ENCODE data around the gene ATG4D.
"Not testable (repeated sequence)": the region's sequence is repeated elsewhere in the genome, so short reads cannot be mapped to it uniquely, and the experiment has no call there.

ATG4D gene

GRCh38 chr19:10532457-10532856 lies 11.2 kb upstream of the ATG4D start:
- Histone ChIP-seq H3K36me3 (ENCODE audit: insufficient read depth, low read length) (no peaks in the 10 kb centered on the region), H3K9me3 (ENCODE audit: control insufficient read depth, insufficient read depth, low read length) (no peaks in the 10 kb centered on the region), H3K4me1 (ENCODE audit: insufficient read depth, low read length) (no peaks in the 10 kb centered on the region), H3K9ac (ENCODE audit: low read depth, low read length) (no peak overlapping the region)

GRCh38 chr19:10533646-10534386 lies 9.9 kb upstream of the ATG4D start:
- H3K36me3 ChIP-seq (ENCODE audit: insufficient read depth, low read length) = no peaks in the 10 kb centered on the region
- H3K9me3 ChIP-seq (ENCODE audit: control insufficient read depth, insufficient read depth, low read length) = no peaks in the 10 kb centered on the region
- no peaks in the 10 kb centered on the region for H3K4me1 ChIP-seq (ENCODE audit: insufficient read depth, low read length)
- H3K9ac ChIP-seq (ENCODE audit: low read depth, low read length) = no peak overlapping the region

GRCh38 chr19:10535613-10536012 lies 8.1 kb upstream of the ATG4D start:
- Histone ChIP-seq H3K4me1 (ENCODE audit: insufficient read depth, low read length) (no peaks in the 10 kb centered on the region), H3K9me3 (ENCODE audit: control insufficient read depth, insufficient read depth, low read length) (no peaks in the 10 kb centered on the region), H3K9ac (ENCODE audit: low read depth, low read length) (no peak overlapping the region)

GRCh38 chr19:10537668-10538067 lies 6.0 kb upstream of the ATG4D start:
- Histone ChIP-seq H3K4me1 (ENCODE audit: insufficient read depth, low read length) (peaks cover 2% of the 10 kb centered on the region; the same call in 1 of the 2 replicates), H3K9ac (ENCODE audit: low read depth, low read length) (no peak overlapping the region), H3K9me3 (ENCODE audit: control insufficient read depth, insufficient read depth, low read length) (no peaks in the 10 kb centered on the region), H3K36me3 (ENCODE audit: insufficient read depth, low read length) (no peaks in the 10 kb centered on the region)

More at GRCh38 chr19:10535613-10536012, 8.1 kb upstream of the ATG4D start:
- no peaks in the 10 kb centered on the region for H3K36me3 ChIP-seq (ENCODE audit: insufficient read depth, low read length)

GRCh38 chr19:10538204-10538983 lies 5.3 kb upstream of the ATG4D start:
- no peaks in the 10 kb centered on the region for H3K9me3 ChIP-seq (ENCODE audit: control insufficient read depth, insufficient read depth, low read length)
- H3K9ac ChIP-seq (ENCODE audit: low read depth, low read length) = no peak overlapping the region
- no peaks in the 10 kb centered on the region for H3K36me3 ChIP-seq (ENCODE audit: insufficient read depth, low read length)
- H3K4me1 ChIP-seq (ENCODE audit: insufficient read depth, low read length) = peaks cover 2% of the 10 kb centered on the region; the same call in 1 of the 2 replicates

GRCh38 chr19:10539016-10539415 lies 4.7 kb upstream of the ATG4D start:
- H3K9ac ChIP-seq (ENCODE audit: low read depth, low read length); H3K9me3 ChIP-seq (ENCODE audit: control insufficient read depth, insufficient read depth, low read length); H3K4me1 ChIP-seq (ENCODE audit: insufficient read depth, low read length); H3K36me3 ChIP-seq (ENCODE audit: insufficient read depth, low read length): not testable (repeated sequence)

GRCh38 chr19:10543059-10543419 lies 665 bp upstream of the ATG4D start:
- Histone ChIP-seq H3K9me3 (ENCODE audit: control insufficient read depth, insufficient read depth, low read length) (no peaks in the 10 kb centered on the region), H3K36me3 (ENCODE audit: insufficient read depth, low read length) (no peaks in the 10 kb centered on the region), H3K4me1 (ENCODE audit: insufficient read depth, low read length) (peaks cover 2% of the 10 kb centered on the region; the same call in 1 of the 2 replicates), H3K9ac (ENCODE audit: low read depth, low read length) (peak overlapping the region; percentile 88; the same call in 1 of the 2 replicates)

GRCh38 chr19:10544242-10544752 lies 593 bp downstream of the ATG4D start:
- Histone ChIP-seq H3K36me3 (ENCODE audit: insufficient read depth, low read length) (0 out of 2 replicates have a peak, but pooled peaks cover 3% of the 10 kb centered on the region), H3K9ac (ENCODE audit: low read depth, low read length) (peak overlapping the region; percentile 88), H3K4me1 (ENCODE audit: insufficient read depth, low read length) (peaks cover 2% of the 10 kb centered on the region; the same call in 1 of the 2 replicates), H3K9me3 (ENCODE audit: control insufficient read depth, insufficient read depth, low read length) (no peaks in the 10 kb centered on the region)

- Histone ChIP-seq H3K9me3 (ENCODE audit: control insufficient read depth, insufficient read depth, low read length) (no peaks in the 10 kb centered on the region), H3K36me3 (ENCODE audit: insufficient read depth, low read length) (0 out of 2 replicates have a peak, but pooled peaks cover 3% of the 10 kb centered on the region), H3K9ac (ENCODE audit: low read depth, low read length) (peak overlapping the region; percentile 88; the same call in 1 of the 2 replicates), H3K4me1 (ENCODE audit: insufficient read depth, low read length) (peaks cover 2% of the 10 kb centered on the region; the same call in 1 of the 2 replicates)
Measured at GRCh38 chr19:10544753-10545251, 1.1 kb downstream of the ATG4D start.

- H3K4me1 ChIP-seq (ENCODE audit: insufficient read depth, low read length) = no peaks in the 10 kb centered on the region
- no peaks in the 10 kb centered on the region for H3K9me3 ChIP-seq (ENCODE audit: control insufficient read depth, insufficient read depth, low read length)
- H3K9ac ChIP-seq (ENCODE audit: low read depth, low read length) = no peak overlapping the region
- 0 out of 2 replicates have a peak, but pooled peaks cover 3% of the 10 kb centered on the region for H3K36me3 ChIP-seq (ENCODE audit: insufficient read depth, low read length)
Measured at GRCh38 chr19:10546817-10547216, 3.1 kb downstream of the ATG4D start.

- no peaks in the 10 kb centered on the region for H3K9me3 ChIP-seq (ENCODE audit: control insufficient read depth, insufficient read depth, low read length)
- no peak overlapping the region for H3K9ac ChIP-seq (ENCODE audit: low read depth, low read length)
- H3K4me1 ChIP-seq (ENCODE audit: insufficient read depth, low read length) = no peaks in the 10 kb centered on the region
- H3K36me3 ChIP-seq (ENCODE audit: insufficient read depth, low read length) = 0 out of 2 replicates have a peak, but pooled peaks cover 3% of the 10 kb centered on the region
Measured at GRCh38 chr19:10548746-10549276, 5.1 kb downstream of the ATG4D start.

- H3K9ac ChIP-seq (ENCODE audit: low read depth, low read length) = no peak overlapping the region
- H3K9me3 ChIP-seq (ENCODE audit: control insufficient read depth, insufficient read depth, low read length) = no peaks in the 10 kb centered on the region
- 0 out of 2 replicates have a peak, but pooled peaks cover 3% of the 10 kb centered on the region for H3K36me3 ChIP-seq (ENCODE audit: insufficient read depth, low read length)
- H3K4me1 ChIP-seq (ENCODE audit: insufficient read depth, low read length) = no peaks in the 10 kb centered on the region
Measured at GRCh38 chr19:10549733-10550132, 6.0 kb downstream of the ATG4D start.

GRCh38 chr19:10550336-10550735 lies 6.6 kb downstream of the ATG4D start:
- Histone ChIP-seq H3K36me3 (ENCODE audit: insufficient read depth, low read length) (0 out of 2 replicates have a peak, but pooled peaks cover 3% of the 10 kb centered on the region), H3K9ac (ENCODE audit: low read depth, low read length) (no peak overlapping the region), H3K9me3 (ENCODE audit: control insufficient read depth, insufficient read depth, low read length) (no peaks in the 10 kb centered on the region), H3K4me1 (ENCODE audit: insufficient read depth, low read length) (no peaks in the 10 kb centered on the region)

GRCh38 chr19:10551006-10551405 lies 7.3 kb downstream of the ATG4D start:
- H3K9ac ChIP-seq (ENCODE audit: low read depth, low read length); H3K4me1 ChIP-seq (ENCODE audit: insufficient read depth, low read length); H3K9me3 ChIP-seq (ENCODE audit: control insufficient read depth, insufficient read depth, low read length); H3K36me3 ChIP-seq (ENCODE audit: insufficient read depth, low read length): not testable (repeated sequence)

All from ES-I3 (cell line).